ENCODE measurements around the gene STRIP2. TPM values are rescaled to one million over a fixed set of nuclear protein-coding genes. Genes with fewer than 3 reads are reported as not detected.
"Not testable (repeated sequence)": the region's sequence is repeated elsewhere in the genome, so short reads cannot be mapped to it uniquely, and the experiment has no call there.

Gene STRIP2, protein sequence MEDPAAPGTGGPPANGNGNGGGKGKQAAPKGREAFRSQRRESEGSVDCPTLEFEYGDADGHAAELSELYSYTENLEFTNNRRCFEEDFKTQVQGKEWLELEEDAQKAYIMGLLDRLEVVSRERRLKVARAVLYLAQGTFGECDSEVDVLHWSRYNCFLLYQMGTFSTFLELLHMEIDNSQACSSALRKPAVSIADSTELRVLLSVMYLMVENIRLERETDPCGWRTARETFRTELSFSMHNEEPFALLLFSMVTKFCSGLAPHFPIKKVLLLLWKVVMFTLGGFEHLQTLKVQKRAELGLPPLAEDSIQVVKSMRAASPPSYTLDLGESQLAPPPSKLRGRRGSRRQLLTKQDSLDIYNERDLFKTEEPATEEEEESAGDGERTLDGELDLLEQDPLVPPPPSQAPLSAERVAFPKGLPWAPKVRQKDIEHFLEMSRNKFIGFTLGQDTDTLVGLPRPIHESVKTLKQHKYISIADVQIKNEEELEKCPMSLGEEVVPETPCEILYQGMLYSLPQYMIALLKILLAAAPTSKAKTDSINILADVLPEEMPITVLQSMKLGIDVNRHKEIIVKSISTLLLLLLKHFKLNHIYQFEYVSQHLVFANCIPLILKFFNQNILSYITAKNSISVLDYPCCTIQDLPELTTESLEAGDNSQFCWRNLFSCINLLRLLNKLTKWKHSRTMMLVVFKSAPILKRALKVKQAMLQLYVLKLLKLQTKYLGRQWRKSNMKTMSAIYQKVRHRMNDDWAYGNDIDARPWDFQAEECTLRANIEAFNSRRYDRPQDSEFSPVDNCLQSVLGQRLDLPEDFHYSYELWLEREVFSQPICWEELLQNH
- total RNA-seq = 55.9 and 58.3 TPM in 2 replicates
- 18.3 TPM for polyA plus RNA-seq (2012)

DNA sequence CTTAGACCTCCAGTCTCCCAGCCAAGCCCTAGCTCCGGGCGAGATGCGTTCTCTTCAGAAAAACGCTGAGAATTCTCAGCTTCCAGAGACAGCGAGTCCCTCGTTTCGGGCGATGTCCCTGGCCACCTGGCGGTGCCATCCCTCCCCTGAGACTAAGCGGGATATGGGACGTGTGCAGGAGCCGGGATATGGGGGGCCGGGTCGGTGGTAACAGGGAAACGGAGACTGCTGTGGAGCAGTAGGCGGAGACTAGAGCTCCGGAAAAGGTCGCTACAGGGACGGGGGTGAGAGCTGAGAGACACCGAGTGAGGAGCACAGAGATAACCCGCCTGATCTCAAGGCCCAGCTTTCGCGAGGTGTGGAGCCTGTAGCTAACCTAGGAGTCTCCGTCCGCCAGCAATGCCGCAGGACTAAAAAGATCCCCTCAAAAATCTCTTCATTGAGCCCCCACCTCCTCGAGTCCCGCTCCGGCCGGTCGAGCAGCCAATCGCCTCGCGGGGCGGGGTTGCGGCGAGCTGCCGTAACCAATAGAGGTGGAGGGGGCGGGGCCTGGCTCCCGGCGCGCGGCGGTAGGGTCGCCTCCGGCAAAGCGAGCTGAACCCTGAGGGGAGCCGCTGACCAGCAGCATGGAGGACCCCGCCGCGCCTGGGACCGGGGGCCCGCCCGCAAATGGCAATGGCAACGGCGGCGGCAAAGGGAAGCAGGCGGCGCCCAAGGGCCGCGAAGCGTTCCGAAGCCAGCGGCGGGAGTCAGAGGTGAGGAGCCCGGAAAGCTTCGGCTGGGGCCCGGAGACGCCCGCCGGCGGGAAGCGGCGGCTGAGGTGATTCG is at the start of gene STRIP2:
Gene STRIP2 (plus strand): TSS at position 586 of the 828 bp plus-strand sequence. CDS start 41 bp downstream, at position 627.
- peak; percentile 96 for DNase-seq (ENCODE audit: low read depth)

DNA sequence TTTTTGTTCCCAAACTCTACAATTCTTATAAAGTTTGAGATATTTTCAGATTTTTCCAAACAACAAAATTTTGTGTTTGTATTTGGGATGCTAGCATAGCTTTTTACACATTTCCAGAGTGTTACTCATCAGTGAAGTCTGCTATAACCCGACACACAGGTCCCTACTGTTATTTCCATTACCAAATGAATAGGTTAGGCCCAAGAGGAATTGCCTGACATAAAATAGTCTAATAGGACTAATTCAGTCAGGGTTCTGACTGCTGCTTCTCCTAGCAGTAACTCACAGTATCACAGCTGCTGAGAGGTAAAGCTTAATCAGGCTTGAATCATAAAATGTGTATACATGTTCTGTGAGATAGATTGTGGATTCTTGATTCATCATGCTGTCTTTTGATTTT is 49.1 kb upstream of the STRIP2 start:
- DNase-seq (ENCODE audit: low read depth) = no peak

DNA sequence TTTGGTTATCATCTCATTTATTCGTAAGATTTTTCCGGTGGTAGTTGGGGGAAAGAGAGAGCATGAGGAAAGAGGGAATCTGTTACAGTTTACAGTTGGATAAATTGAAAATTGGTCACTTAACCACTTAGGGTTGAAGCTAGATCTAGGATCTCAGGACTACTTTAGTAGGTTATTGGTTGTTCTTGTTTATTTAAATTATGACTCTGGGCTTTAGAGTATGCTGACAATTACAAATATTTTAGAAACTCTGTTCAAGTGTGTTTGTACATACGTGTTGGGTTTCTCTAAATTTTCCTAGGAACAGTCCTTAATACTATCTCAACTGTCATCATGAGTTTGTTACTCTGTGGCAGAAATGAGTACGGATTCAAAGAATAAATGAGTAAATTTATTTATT is 48.6 kb upstream of the STRIP2 start:
- DNase-seq (ENCODE audit: low read depth) = no peak

DNA sequence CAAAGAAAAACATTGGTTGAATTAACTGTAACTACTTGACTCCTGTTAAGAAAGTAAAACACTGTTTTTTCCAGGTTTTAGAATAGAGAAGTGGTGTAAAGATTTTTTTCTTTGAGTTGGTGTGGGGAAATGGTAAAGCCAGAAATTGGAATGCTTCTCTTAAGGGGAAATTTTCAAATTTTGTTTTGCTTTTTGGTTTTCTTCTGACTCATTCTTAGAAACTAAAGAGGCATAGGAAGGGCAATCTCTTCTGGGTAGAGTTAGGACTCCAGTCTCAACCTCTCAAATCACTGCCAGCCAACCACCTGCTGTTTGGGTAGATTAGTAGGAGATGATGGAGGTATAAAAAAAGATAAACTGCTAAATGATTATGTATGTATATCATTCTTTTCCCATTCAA is 47.7 kb upstream of the STRIP2 start:
- DNase-seq (ENCODE audit: low read depth) = peak; percentile 46

DNA sequence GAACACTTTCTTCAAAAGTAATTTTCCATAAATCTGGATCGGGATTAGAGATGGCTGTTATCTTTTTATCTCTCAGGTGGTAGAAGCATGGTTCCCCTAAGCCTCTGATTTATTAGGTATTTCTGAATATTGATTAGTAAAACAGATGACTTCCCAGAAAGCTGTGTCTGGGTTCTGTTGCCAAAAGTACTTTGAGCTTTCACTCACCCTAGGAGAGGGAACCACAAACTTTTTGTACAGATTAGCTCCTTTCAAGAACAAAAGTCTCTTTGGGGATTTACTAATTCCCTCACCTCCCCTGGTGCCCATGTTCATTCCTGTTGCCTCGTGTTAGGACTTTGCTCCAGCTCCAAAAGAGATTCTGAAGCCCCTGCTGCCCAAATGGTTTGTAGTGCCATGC is 46.7 kb upstream of the STRIP2 start:
- DNase-seq (ENCODE audit: low read depth) = no peak

DNA sequence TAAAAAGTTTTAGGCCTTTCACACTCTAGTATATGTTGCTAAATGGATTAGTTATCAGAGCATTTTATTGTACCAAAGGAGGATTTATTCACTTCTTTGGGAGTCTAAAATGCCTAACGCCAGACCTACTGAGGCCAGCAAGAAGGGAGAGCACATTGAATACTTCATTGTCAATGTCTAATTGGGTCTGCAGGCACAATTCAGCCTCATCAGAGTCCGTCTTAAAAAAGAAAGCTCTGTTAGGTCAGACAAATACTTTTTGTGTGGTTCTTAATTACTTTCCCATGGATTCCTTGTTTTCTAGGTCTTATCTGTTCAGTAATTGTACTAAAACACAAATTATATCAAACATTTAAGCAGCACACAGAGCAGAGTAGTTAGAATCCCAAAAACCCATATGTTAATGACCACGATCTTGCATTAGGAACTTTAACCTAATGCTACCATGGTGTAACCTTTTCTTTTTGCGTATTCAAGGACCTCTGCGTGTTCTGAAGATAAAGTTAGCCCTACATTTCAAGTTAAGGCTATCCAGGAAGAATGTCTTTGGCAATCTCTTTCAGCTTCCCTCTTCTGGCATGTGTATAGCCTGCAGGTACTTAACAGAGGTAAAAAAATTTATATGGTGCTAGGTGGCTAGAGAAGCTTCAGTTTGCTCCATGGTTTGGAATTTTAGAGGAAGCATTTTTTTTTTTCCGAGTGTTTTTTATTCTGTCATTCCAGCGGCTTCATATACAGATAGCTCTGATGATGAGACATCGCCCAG is 45.7 kb upstream of the STRIP2 start:
- DNase-seq (ENCODE audit: low read depth) = no peak

DNA sequence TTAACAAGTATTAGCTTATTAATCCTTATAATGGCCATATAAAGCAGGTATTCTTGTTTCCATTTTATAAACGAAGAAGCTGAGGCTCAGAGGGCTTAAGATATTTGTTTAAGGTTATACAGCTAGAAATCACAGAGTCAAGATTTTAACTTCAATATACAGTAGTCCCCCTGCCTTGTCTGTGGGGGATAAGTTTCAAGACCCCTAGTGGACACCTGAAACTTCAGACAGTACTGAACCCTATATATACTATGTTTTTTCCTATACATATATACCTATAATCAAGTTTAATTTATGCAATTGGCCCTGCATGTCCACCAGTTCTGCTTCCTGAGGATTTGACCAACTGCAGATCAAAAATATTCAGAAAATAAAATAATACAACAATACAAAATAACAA is 44.4 kb upstream of the STRIP2 start:
- DNase-seq (ENCODE audit: low read depth) = no peak

DNA sequence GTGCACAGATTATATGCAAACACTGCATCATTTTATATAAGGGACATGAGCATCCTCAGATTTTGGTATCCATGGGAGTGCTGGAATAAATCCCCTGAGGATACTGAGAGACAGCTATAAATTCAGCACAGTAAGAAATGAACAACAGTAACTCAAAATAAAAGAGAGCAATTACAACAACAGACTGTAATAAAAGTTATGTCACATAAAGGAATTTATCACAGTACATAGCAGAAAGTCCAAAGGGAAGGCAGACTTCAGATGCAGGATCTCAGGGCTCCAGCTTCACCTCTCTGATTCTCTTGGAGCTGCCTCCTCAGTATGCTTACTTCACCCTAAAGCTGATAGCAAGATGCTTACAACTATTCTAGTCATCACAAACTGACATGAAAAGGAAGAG is 43.9 kb upstream of the STRIP2 start:
- no peak for DNase-seq (ENCODE audit: low read depth)

DNA sequence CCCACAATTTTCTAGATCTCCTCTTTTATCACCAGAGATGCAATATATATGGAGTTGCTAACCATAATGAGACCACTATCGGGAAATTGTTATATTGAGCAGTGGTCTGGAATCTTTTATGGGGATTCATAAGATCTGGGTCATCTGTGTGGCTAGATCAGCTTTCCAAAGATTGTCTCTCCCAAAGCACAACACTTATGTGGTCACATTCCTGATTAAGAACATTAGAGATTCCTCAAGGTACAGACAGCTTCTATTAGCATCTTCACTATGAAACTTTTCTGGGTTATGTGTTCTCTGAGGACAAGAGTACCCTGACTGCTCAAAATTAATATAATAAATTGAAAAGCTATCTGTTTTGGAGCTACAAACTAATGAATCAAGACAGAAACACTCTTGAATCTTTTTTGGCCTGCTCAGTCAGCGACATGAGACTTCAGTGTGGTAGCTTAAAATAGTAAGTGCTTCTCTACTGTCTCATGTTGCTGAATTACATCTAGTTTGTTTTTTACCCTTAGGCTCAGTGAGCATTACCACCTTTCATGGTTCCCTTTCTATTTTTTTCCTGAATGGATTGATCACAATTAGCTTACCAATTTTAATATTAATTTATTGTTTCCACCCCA is 42.6 kb upstream of the STRIP2 start:
- peak; percentile 86 for DNase-seq (ENCODE audit: low read depth)

DNA sequence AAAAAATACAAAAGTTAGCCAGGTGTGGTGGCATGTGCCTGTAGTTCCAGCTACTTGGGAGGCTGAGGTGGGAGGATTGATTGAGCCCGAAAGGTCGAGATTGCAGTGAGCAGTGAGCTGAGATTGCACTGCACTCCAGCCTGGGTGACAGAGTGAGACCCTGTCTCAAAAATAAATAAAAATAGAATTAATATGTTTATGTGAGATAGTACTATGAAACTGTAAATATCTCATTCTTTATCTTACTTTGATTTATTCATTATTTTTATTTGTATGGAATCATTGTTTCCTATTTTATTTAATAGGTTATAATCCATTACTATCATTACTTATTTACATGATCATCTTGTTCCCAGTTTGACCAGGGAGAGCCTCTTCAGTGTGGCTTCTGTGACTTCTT is 41.0 kb upstream of the STRIP2 start:
- DNase-seq (ENCODE audit: low read depth) = no peak

DNA sequence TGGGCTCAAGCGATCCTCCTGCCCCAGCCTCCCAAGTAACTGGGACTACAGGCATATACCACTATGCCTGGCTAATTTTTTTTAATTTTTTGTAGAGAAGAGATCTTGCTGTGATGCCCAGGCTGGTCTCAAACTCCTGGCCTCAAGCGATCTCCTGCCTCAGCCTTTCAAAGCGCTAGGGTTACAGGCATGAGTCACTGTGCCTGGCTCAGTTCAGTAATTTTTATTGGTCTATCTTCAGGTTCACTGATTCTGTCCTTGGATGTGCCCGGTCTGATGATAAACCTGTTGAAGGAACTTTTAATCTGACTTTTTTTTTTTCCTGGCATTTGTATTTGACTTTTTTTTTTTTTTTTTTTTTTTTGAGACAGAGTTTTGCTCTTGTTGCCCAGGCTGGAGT is 40.1 kb upstream of the STRIP2 start:
- DNase-seq (ENCODE audit: low read depth) = no peak

DNA sequence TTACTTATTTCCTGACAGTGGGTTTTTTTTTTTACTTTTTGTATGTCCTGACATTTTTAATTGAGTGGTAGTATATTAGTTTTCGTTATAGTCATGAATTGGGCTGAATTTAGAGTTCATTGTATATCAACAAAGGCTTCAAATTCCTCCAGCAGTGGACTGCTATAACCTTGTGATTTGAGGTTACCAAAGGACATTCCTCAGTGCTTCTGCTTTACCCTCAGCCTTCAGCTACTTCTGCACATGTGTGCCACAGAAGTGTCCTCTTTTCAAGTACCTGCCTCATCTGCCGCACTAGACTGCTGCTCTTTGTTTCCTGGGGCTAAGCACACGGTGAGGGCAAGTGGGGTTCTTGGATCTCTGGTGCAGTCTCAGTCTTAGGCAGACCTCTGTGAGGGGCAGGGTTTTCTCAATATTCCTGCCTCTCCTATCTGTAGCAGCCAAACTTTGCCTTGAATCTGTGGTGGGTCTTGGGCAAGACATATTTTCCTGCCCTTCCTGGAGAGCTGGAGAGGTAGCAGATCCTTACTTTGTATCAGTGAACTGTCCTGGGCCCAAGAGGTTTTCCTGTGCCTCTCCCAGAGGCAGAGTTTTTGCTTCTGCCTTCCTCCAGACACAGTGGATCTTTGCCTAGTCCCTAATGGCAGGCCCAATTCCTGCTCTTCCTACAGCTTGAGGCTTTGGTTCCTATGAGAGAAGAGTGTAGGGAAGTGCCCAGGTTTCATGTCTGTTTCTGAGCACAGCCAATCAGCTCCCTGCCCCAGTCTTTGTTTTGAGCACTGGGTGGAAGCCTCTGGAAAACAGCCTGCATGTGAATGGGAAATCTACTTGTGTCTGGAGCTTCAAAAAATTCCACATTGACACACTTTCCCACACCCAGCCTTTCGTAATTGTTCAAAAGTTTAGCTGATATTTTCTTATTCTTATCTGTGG is 39.0 kb upstream of the STRIP2 start:
- peak; percentile 33 for DNase-seq (ENCODE audit: low read depth)

DNA sequence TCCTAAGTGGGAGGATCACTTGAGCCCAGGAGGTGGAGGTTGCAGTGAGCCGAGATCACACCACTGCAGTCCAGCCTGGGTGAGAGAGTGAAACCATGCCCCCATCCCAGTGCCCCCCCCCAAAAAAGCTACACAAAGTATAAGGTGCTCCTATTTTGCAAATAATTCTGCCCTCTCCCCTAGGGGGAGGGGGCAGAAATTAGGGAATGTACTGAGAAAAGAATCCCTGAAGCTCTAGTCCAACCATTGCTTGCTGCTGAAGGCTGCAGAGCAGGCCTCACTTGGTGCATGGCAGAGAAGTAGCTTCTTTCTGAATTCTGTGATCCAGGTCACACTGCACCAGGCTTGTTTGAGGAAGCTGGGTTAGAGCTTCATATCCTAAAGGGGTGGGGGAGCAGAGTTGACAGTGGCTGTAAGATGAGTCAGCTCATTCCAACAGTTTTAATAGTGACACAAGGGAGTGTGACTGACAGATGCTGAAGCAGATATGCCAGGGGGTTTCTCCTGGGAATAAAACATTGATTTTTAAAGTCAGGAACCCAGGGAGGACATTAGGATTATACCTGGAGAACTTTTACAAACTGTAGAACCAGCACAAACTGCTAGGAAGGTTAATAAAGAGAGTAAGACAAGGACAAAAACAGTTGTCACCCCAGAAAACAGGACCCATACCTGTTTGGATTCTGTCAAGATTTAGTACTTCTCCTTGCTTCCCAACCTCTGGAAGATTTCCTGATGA is 32.8 kb upstream of the STRIP2 start:
- peak; percentile 73 for DNase-seq (ENCODE audit: low read depth)

DNA sequence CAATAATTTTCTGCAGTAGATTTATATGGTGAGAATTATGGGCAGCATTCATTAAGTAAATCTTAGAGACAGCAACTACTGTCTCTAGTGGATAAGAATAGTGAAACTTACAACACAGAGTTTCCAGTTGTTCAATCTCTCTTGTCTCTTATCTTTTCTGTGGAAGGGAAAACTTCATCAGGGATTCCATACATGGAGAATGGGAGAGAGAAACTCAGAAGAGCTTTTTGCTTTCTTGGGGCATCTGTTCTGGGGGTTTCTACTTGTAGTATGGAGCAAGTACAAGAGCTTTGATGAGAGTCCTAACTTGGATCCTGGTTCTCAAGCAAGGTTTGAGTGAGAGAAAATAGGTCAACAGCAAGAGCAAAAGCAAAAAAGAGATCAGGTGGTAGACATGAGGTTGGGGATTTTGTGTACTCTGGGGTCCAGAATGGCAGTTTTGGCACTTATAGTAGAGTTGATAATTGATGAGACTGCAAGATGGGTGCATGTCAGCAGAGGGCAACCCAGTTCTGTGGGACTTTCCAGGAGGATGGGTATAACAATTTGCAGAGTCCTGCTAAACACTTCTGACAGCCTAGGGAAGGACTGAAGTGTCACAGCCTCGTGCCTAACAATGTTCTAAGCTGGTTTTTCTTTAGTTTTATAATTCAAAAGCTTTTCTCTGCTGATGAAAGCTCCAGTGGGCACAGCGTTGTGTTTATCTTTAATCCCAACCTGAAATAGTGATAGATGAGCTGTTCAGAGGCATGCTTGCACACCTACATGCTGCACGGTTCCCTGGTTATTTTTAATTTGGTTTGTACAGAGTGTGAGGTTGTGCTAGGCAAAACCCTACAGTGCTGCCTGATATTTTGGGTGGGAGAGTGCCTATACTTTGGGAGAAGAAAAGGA is 32.0 kb upstream of the STRIP2 start:
- peak; percentile 22 for DNase-seq (ENCODE audit: low read depth)

DNA sequence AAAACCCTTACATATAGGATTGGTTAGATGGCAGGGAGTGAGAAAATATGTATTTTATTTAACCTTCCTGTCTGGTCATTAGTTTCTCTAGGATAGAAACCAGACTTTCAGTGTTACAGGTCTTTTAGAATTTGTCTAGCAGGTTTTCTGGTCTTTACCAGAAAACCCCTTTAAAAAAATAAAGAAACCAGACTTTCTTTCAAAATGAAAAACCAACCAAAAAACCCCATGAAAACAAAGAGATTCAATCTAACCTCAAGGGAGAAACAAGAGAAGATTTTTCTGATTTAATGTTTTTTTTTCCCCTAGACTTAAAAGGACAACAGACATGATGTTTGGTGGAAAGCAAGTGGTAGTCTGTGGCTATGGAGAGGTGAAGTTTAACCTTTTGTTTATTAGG is 28.7 kb upstream of the STRIP2 start:
- no peak for DNase-seq (ENCODE audit: low read depth)

DNA sequence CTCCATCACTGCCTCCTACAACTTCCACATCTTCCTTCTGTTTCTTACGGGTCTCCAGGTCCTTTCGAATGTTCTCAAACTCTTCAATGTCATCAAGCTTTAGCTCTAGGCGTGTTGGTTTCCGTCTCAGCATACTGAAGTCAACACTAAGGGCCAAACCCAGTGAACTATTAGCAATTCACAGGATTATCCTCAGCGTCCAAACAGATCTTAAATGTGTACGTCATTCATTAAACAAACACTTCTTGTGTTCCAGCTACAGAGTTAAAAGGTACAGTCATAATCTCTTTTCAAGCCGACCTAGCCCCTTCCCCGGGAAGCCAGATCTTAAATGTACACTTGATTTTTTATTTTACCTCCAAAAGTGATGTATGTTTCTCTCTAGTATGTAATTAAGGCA is 24.0 kb upstream of the STRIP2 start:
- DNase-seq (ENCODE audit: low read depth) = not testable (repeated sequence)

DNA sequence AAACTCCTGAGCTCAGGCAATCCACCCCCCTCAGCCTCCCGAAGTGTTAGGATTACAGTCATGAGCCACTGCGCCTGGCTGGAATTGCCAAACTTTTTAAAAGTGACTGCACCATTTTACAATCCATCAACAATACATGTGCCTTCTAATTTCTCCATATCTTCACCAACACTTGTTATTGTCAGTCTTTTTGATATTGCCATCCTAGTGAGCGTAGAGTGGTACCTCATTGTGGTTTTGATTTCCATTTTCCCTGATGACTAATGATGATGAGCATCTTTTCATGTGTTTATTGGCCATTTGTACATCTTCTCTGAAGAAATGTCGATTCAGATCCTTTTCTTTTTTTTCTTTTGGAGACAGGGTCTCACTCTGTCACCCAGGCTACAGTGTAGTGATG is 21.7 kb upstream of the STRIP2 start:
- no peak for DNase-seq (ENCODE audit: low read depth)

All from myocyte (in vitro differentiated cells).